Ishikawa (cell line): ENCODE results near the gene SIMC1.

Experiments
- EP300 ChIP-seq: IDR thresholded peaks from 2 replicates; pipeline ENCODE4 v1.6.1; 2012; ENCODE audit warnings: borderline replicate concordance
- NFIC ChIP-seq: IDR thresholded peaks from 2 replicates; pipeline ENCODE4 v1.6.1; 2012
- TEAD4 ChIP-seq: IDR thresholded peaks from 2 replicates; pipeline ENCODE4 v1.6.1; 2012
- TF ChIP-seq, protein P1 (sequence below): IDR thresholded peaks from 2 replicates; pipeline ENCODE4 v1.6.1; 2012; ENCODE audit warnings: low read depth, mild to moderate bottlenecking

DNA sequence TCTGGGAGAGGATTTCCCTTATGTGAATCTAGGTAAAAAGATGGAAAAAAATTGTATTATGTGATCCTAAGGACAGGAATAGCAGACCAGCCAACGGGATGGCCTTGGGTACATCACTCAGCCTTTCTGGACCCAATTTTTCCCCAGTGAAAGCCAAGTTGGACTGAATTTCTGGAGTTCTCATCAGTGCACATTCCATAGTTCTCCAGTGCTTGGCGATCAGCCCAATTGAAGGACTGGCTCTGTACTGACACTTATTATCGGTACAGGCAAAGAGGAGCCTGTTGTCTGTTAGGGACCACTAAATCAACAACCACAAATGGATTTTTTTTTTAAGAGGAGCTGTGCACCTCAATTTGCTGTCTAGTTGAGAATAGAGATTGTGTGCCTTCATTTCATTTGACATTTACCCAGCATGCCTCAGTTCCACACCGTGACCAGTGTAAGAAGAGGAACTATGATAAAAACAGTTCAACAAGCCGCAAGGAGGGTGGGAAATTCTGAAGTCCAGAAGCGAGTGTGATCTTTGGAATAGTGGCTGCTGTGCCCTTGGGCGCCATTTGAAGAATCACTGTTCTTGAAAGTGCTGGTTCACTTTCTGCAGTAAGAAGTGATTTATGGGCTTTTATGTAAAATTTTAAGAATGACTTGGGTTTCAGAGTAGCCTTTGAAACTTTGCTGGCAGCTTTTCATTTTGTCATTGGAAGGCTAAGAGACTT, 135.0 kb downstream of the SIMC1 start:
- TF ChIP-seq NFIC = no peak
- TF ChIP-seq, protein P1, sequence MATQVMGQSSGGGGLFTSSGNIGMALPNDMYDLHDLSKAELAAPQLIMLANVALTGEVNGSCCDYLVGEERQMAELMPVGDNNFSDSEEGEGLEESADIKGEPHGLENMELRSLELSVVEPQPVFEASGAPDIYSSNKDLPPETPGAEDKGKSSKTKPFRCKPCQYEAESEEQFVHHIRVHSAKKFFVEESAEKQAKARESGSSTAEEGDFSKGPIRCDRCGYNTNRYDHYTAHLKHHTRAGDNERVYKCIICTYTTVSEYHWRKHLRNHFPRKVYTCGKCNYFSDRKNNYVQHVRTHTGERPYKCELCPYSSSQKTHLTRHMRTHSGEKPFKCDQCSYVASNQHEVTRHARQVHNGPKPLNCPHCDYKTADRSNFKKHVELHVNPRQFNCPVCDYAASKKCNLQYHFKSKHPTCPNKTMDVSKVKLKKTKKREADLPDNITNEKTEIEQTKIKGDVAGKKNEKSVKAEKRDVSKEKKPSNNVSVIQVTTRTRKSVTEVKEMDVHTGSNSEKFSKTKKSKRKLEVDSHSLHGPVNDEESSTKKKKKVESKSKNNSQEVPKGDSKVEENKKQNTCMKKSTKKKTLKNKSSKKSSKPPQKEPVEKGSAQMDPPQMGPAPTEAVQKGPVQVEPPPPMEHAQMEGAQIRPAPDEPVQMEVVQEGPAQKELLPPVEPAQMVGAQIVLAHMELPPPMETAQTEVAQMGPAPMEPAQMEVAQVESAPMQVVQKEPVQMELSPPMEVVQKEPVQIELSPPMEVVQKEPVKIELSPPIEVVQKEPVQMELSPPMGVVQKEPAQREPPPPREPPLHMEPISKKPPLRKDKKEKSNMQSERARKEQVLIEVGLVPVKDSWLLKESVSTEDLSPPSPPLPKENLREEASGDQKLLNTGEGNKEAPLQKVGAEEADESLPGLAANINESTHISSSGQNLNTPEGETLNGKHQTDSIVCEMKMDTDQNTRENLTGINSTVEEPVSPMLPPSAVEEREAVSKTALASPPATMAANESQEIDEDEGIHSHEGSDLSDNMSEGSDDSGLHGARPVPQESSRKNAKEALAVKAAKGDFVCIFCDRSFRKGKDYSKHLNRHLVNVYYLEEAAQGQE = no peak
- no peak for TF ChIP-seq EP300
- no peak for TF ChIP-seq TEAD4
